ENCODE data around the gene MAGI2. TPM values are rescaled to one million over a fixed set of nuclear protein-coding genes. Genes with fewer than 3 reads are reported as not detected.

The MAGI2 gene
- total and polyA plus RNA-seq, 2 of the 13 experiments (the other 11 are each of a cell fraction or from before 2014, with no cell fraction given): 1.5 to 3.8 TPM

- H3K4me3 ChIP-seq (replicated peaks in 1 of 3; ENCODE audit: insufficient read depth in 1 of 3, low read depth in 2 of 3, low read length in 3 of 3): no peak overlapping the region
- H3K4me2 ChIP-seq (ENCODE audit: low read depth, low read length): no peak overlapping the region
- ChIA-PET POLR2A (no interaction called here), CTCF (ENCODE audit: low intra/inter-chr PET ratio, low total read pairs) (no interaction called here)
- intact Hi-C loops (cut with micrococcal nuclease; ENCODE audit: unreplicated experiment) (loop anchor here (10.0 kb wide), 1 partner anchor 173 kb away; no protein-coding TSS in a partner anchor), in situ Hi-C loops (cut with HindIII; ENCODE audit: extremely low pct_ligation_motif_present, low pct_unique_long_range_greater_than_20kb) (no loop called here)
- WGBS (ENCODE audit: low lambda C conversion rate): 81% methylated on average over 5 of the region's 5 CpGs
- H2AFZ ChIP-seq (ENCODE audit: low read length): no peak overlapping the region
- no peaks in the 10 kb centered on the region for H3K79me2 ChIP-seq (ENCODE audit: insufficient read depth, low read length)
- H4K20me1 ChIP-seq (ENCODE audit: insufficient read depth, low read length): no peaks in the 10 kb centered on the region
- ATAC-seq: no peak
- FAIRE-seq: no peak
- TF ChIP-seq SP1 (IDR thresholded peaks at IDR 0.05) (no peak), SP1 (CRISPR knock-in tag; IDR thresholded peaks at IDR 0.05) (no peak), ZSCAN21 (CRISPR knock-in tag; IDR thresholded peaks at IDR 0.05; ENCODE audit: borderline replicate concordance) (no peak), ZNF460 (CRISPR knock-in tag; IDR thresholded peaks at IDR 0.05; ENCODE audit: borderline replicate concordance) (no peak)
- TF ChIP-seq, protein P1, sequence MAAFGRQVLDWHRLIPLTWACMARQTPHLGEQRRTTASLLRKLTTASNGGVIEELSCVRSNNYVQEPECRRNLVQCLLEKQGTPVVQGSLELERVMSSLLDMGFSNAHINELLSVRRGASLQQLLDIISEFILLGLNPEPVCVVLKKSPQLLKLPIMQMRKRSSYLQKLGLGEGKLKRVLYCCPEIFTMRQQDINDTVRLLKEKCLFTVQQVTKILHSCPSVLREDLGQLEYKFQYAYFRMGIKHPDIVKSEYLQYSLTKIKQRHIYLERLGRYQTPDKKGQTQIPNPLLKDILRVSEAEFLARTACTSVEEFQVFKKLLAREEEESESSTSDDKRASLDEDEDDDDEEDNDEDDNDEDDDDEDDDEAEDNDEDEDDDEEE (CRISPR knock-in tag; IDR thresholded peaks at IDR 0.05): no peak
- no peaks in the 10 kb centered on the region for H3K36me3 ChIP-seq (replicated peaks in 1 of 2; ENCODE audit: control insufficient read depth in 1 of 2, insufficient read depth in 2 of 2, low read length in 2 of 2)
- no peaks in the 10 kb centered on the region for H3K27me3 ChIP-seq (ENCODE audit: control insufficient read depth in 1 of 2, insufficient read depth in 2 of 2, low read length in 2 of 2)
- H3K9me3 ChIP-seq (ENCODE audit: low read length): no peaks in the 10 kb centered on the region
- H3K9ac ChIP-seq (ENCODE audit: insufficient read depth, low read depth, low read length): no peak overlapping the region
- no peak overlapping the region for H3K27ac ChIP-seq (ENCODE audit: extremely low read length, insufficient read depth, low read length)
- H3K4me1 ChIP-seq (ENCODE audit: insufficient read depth, low read length): peaks cover 7% of the 10 kb centered on the region
- BruUV-seq (replicated peaks): no TSS peak
- no peak for DNase-seq (ENCODE audit: low spot score)
Observed at GRCh38 chr7:78718212-78718611, 735.3 kb downstream of the MAGI2 start.

- Histone ChIP-seq H3K27ac (ENCODE audit: extremely low read length, insufficient read depth, low read length) (no peak overlapping the region), H3K4me3 (replicated peaks in 1 of 3; ENCODE audit: insufficient read depth in 1 of 3, low read depth in 2 of 3, low read length in 3 of 3) (no peak overlapping the region), H3K27me3 (ENCODE audit: control insufficient read depth in 1 of 2, insufficient read depth in 2 of 2, low read length in 2 of 2) (no peaks in the 10 kb centered on the region), H2AFZ (ENCODE audit: low read length) (no peak overlapping the region), H4K20me1 (ENCODE audit: insufficient read depth, low read length) (no peaks in the 10 kb centered on the region), H3K9ac (ENCODE audit: insufficient read depth, low read depth, low read length) (no peak overlapping the region), H3K4me1 (ENCODE audit: insufficient read depth, low read length) (peaks cover 7% of the 10 kb centered on the region), H3K4me2 (ENCODE audit: low read depth, low read length) (no peak overlapping the region), H3K79me2 (ENCODE audit: insufficient read depth, low read length) (no peaks in the 10 kb centered on the region), H3K9me3 (ENCODE audit: low read length) (no peaks in the 10 kb centered on the region), H3K36me3 (replicated peaks in 1 of 2; ENCODE audit: control insufficient read depth in 1 of 2, insufficient read depth in 2 of 2, low read length in 2 of 2) (no peaks in the 10 kb centered on the region)
- in situ Hi-C loops (cut with HindIII; ENCODE audit: extremely low pct_ligation_motif_present, low pct_unique_long_range_greater_than_20kb): no loop called here
- DNase-seq (ENCODE audit: low spot score): peak; percentile 1
- 59% methylated on average over 8 of the region's 10 CpGs for WGBS (ENCODE audit: low lambda C conversion rate)
- no TSS peak for BruUV-seq (replicated peaks)
- ChIA-PET POLR2A (no interaction called here), CTCF (ENCODE audit: low intra/inter-chr PET ratio, low total read pairs) (no interaction called here)
- peak; percentile 58 for ATAC-seq
- intact Hi-C loops (cut with micrococcal nuclease; ENCODE audit: unreplicated experiment): loop anchor here (10.0 kb wide), 1 partner anchor 172 kb away; no protein-coding TSS in a partner anchor
- FAIRE-seq: no peak
- no peak for TF ChIP-seq IRF2 (CRISPR knock-in tag; IDR thresholded peaks at IDR 0.05)
- no peak for TF ChIP-seq SPEN (CRISPR knock-in tag; IDR thresholded peaks at IDR 0.05; ENCODE audit: low read depth)
- no peak for TF ChIP-seq DZIP1 (CRISPR knock-in tag; IDR thresholded peaks at IDR 0.05)
- no peak for TF ChIP-seq EP300 (IDR thresholded peaks at IDR 0.05; ENCODE audit: low read depth in 2 of 2, low read length in 2 of 2)
- TF ChIP-seq EP300 (CRISPR knock-in tag; IDR thresholded peaks at IDR 0.05; ENCODE audit: borderline replicate concordance): no peak
- TF ChIP-seq, protein P2, sequence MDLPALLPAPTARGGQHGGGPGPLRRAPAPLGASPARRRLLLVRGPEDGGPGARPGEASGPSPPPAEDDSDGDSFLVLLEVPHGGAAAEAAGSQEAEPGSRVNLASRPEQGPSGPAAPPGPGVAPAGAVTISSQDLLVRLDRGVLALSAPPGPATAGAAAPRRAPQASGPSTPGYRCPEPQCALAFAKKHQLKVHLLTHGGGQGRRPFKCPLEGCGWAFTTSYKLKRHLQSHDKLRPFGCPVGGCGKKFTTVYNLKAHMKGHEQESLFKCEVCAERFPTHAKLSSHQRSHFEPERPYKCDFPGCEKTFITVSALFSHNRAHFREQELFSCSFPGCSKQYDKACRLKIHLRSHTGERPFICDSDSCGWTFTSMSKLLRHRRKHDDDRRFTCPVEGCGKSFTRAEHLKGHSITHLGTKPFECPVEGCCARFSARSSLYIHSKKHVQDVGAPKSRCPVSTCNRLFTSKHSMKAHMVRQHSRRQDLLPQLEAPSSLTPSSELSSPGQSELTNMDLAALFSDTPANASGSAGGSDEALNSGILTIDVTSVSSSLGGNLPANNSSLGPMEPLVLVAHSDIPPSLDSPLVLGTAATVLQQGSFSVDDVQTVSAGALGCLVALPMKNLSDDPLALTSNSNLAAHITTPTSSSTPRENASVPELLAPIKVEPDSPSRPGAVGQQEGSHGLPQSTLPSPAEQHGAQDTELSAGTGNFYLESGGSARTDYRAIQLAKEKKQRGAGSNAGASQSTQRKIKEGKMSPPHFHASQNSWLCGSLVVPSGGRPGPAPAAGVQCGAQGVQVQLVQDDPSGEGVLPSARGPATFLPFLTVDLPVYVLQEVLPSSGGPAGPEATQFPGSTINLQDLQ (CRISPR knock-in tag; IDR thresholded peaks at IDR 0.05): no peak
Observed at GRCh38 chr7:78716876-78717275, 736.6 kb downstream of the MAGI2 start.
